GM12864 (cell line): ENCODE results near the gene VSNL1.

Source experiments
- DNase-seq: peaks from one replicate; pipeline ENCODE4 v3.0.0-alpha.2; 2011; ENCODE audit warnings: low read depth
- H3K4me3 ChIP-seq: 2 replicates; pipeline ENCODE4 v1.5.1; 2011; ENCODE audit warnings: mild to moderate bottlenecking, low read depth, low read length, control low read depth
- CTCF ChIP-seq: IDR thresholded peaks from 2 replicates; pipeline ENCODE4 v1.5.1; 2011; ENCODE audit warnings: low read depth, mild to moderate bottlenecking, moderate library complexity, low read length, control low read depth, inconsistent platforms; ENCODE audit errors: missing control alignments

The VSNL1 gene

GRCh38 chr2:17533546-17533945 is 7.0 kb upstream of the VSNL1 start:
- no peak for TF ChIP-seq CTCF
- no peak overlapping the region for H3K4me3 ChIP-seq
- DNase-seq: no peak

- DNase-seq: no peak
- TF ChIP-seq CTCF: no peak
- no peak overlapping the region for H3K4me3 ChIP-seq
Observed at GRCh38 chr2:17536416-17536815, 4.1 kb upstream of the VSNL1 start.

DNA sequence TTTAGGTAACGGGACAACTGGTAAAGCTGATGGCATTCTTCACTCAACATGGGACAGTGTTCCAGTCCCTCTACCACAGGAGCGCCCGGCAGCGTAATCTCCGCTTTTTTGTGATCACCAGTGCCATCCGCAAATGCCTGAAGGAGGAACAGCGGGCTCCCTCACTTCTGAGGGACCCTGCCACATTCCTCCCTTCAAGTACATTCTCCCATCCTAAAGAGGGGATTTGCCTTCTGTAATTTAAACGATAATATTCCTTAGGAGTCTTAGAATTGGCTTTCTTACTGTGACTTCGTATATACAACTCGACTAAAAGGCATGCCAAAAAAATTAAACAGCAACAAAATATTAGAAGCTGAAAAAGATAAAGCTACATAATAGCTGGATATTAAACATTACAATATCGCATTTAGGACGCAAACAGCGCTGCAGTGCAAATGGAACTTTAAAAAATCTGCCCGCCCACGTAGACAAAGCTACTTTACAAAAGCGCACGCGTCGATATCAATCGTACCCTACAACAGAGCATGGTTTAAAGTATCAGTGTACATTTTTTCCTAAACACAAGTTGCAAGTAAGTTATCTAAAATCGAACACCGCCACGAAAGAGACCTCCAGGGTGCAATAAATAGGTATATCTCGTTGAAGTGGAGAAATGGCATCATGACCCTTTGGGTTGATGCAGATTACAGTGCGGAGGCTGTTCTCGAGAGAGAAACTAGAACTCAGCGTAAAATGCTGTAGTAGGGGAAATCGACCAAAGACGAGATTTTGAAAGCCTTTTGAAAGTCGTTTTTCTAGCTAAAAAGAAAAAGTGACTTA is 2.3 kb upstream of the VSNL1 start:
- H3K4me3 ChIP-seq: peak overlapping the region; percentile 23
- no peak for DNase-seq
- no peak for TF ChIP-seq CTCF

- H3K4me3 ChIP-seq: peak overlapping the region; percentile 23
- DNase-seq: no peak
- TF ChIP-seq CTCF: no peak
Observed at GRCh38 chr2:17538844-17539554, 1.5 kb upstream of the VSNL1 start.

GRCh38 chr2:17539611-17540092 is 844 bp upstream of the VSNL1 start:
- no peak for TF ChIP-seq CTCF
- no peak overlapping the region for H3K4me3 ChIP-seq
- DNase-seq: no peak

GRCh38 chr2:17540813-17541530 is 476 bp downstream of the VSNL1 start:
- H3K4me3 ChIP-seq: no peak overlapping the region
- DNase-seq: no peak

More at GRCh38 chr2:17540813-17541530, 476 bp downstream of the VSNL1 start:
- no peak for TF ChIP-seq CTCF
